Ovary (tissue), 3 donors: ENCODE measurements around the gene ZNHIT1.
"Not testable (repeated sequence)": the region's sequence is repeated elsewhere in the genome, so short reads cannot be mapped to it uniquely, and the experiment has no call there.

ENCODE experiments used
- EP300 ChIP-seq: sonication (generic); formaldehyde crosslinking; IDR thresholded peaks from one replicate; pipeline ENCODE4 v1.6.1; 2017; ENCODE audit warnings: antibody characterized with exemption
- POLR2A ChIP-seq: fragments of 450-650 bp; IDR thresholded peaks from one replicate; pipeline ENCODE4 v1.6.1; 2017; ENCODE audit warnings: antibody characterized with exemption, mild to moderate bottlenecking, moderate library complexity
- TF ChIP-seq, protein P1 (sequence below), 3 donors: fragments of 450-650 bp in 2 of 3; fragments of 200-600 bp in 1 of 3; IDR thresholded peaks; one replicate each; pipeline versions ENCODE4 v1.5.1 to v1.8.0; 2016 to 2022; ENCODE audit warnings: antibody characterized with exemption in 3 of 3, mild to moderate bottlenecking in 1 of 3
- donor health status: DM: no; HTN: no; CAD: no.

GRCh38 chr7:101203740-101204738 lies 13.9 kb upstream of the ZNHIT1 start:
- TF ChIP-seq, protein P1, sequence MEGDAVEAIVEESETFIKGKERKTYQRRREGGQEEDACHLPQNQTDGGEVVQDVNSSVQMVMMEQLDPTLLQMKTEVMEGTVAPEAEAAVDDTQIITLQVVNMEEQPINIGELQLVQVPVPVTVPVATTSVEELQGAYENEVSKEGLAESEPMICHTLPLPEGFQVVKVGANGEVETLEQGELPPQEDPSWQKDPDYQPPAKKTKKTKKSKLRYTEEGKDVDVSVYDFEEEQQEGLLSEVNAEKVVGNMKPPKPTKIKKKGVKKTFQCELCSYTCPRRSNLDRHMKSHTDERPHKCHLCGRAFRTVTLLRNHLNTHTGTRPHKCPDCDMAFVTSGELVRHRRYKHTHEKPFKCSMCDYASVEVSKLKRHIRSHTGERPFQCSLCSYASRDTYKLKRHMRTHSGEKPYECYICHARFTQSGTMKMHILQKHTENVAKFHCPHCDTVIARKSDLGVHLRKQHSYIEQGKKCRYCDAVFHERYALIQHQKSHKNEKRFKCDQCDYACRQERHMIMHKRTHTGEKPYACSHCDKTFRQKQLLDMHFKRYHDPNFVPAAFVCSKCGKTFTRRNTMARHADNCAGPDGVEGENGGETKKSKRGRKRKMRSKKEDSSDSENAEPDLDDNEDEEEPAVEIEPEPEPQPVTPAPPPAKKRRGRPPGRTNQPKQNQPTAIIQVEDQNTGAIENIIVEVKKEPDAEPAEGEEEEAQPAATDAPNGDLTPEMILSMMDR (IDR thresholded peaks at IDR 0.05), result not testable (repeated sequence)
- not testable (repeated sequence) for TF ChIP-seq POLR2A, EP300
